Loucy (cell line): ENCODE measurements around the gene SERTAD1.
"Not testable (repeated sequence)": the region's sequence is repeated elsewhere in the genome, so short reads cannot be mapped to it uniquely, and the experiment has no call there.

Source experiments
- CTCF ChIP-seq: fragments of 200-600 bp; sonication (generic); conservative IDR thresholded peaks from 2 replicates; pipeline ENCODE4 v1.5.1; 2014; ENCODE audit warnings: mild to moderate bottlenecking, antibody characterized with exemption, low read length
- EZH2phosphoT487 ChIP-seq: fragments of 200-600 bp; IDR thresholded peaks from 2 replicates; pipeline ENCODE4 v1.6.1; 2018; ENCODE audit warnings: antibody characterized with exemption, mild to moderate bottlenecking, moderate library complexity, borderline replicate concordance

DNA sequence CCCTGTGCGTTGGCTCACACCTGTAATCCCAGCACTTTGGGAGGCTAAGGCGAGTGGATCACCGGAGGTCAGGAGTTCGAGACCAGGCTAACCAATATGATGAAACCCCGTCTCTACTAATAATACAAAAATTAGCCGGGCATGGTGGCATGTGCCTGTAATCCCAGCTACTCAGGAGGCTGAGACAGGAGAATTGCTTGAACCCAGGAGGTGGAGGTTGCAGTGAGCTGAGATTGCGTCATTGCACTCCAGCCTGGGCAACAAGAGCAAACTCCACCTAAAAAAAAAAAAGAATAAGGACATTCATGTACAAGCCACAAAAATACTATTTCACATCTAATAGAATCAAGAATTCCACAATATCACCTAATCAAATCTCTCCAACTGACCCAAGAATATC is 2.4 kb upstream of the SERTAD1 start:
- TF ChIP-seq CTCF, EZH2phosphoT487: not testable (repeated sequence)
